Ectodermal cell (in vitro differentiated cells): Measurements from ENCODE around the gene PTPRN2.

ENCODE experiments used
- H3K27ac ChIP-seq: 2 replicates; pipeline ENCODE4 v1.7.0; 2013; ENCODE audit warnings: mild to moderate bottlenecking, low read depth, low read length; ENCODE audit not compliant: insufficient read depth, poor library complexity, severe bottlenecking
- H3K27me3 ChIP-seq: 2 replicates; pipeline ENCODE4 v1.7.0; 2013; ENCODE audit warnings: mild to moderate bottlenecking, low read length; ENCODE audit not compliant: insufficient read depth, control insufficient read depth, poor library complexity, severe bottlenecking
- H3K36me3 ChIP-seq: one replicate; pipeline ENCODE4 v1.7.0; 2013; ENCODE audit warnings: low read length; ENCODE audit not compliant: control insufficient read depth, insufficient read depth
- H3K4me1 ChIP-seq: one replicate; pipeline ENCODE4 v1.7.0; 2013; ENCODE audit warnings: low read length; ENCODE audit not compliant: control insufficient read depth, insufficient read depth
- H3K4me3 ChIP-seq: 2 replicates; pipeline ENCODE4 v1.7.0; 2013; ENCODE audit warnings: low read depth, low read length, control low read depth; ENCODE audit not compliant: insufficient read depth
- H3K9me3 ChIP-seq: 2 replicates; pipeline ENCODE4 v1.7.0; 2013; ENCODE audit warnings: mild to moderate bottlenecking, low read length, moderate library complexity; ENCODE audit not compliant: control insufficient read depth
- WGBS, 2 experiments: methylation state at CpG; one replicate each; pipeline ENCODE4 v1.1.7; 2013; ENCODE audit warnings: missing lambda C conversion rate in 2 of 2; 5-methylcytosine and 5-hydroxymethylcytosine counted together

Gene PTPRN2

GRCh38 chr7:158011941-158012340 is 575.7 kb downstream of the PTPRN2 start:
- Histone ChIP-seq H3K27ac (no peak overlapping the region), H3K36me3 (no peaks in the 10 kb centered on the region), H3K27me3 (no peaks in the 10 kb centered on the region), H3K9me3 (peaks cover 10% of the 10 kb centered on the region), H3K4me3 (no peak overlapping the region), H3K4me1 (no peaks in the 10 kb centered on the region)
- 73 to 77% methylated on average over 11 of the region's 11 CpGs for WGBS, 2 experiments

- Histone ChIP-seq H3K9me3 (peaks cover 10% of the 10 kb centered on the region), H3K4me3 (no peak overlapping the region), H3K27ac (no peak overlapping the region), H3K27me3 (no peaks in the 10 kb centered on the region), H3K36me3 (no peaks in the 10 kb centered on the region), H3K4me1 (no peaks in the 10 kb centered on the region)
- 76 to 77% methylated on average over 11 of the region's 11 CpGs for WGBS, 2 experiments
Observed at GRCh38 chr7:158010961-158011693, 576.5 kb downstream of the PTPRN2 start.

DNA sequence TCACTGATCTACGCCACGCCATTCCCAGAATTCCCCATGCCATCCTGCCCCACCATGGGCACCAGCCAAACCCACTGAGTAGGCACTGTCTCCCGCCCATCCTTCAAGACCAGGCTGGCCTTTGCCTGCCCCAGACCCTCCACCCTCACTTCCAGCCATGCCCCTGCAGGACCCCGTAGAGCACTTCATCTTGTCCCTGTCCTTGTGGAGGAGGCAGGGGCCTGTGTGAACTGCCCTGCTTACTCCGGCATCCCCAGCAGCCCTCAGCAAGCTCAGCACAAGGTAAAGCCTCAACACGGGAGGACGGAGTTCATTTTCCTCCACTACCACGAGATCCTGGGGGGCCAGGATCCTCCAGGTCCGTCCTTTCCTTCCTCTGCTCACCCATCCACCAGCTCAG is 577.7 kb downstream of the PTPRN2 start:
- no peak overlapping the region for H3K4me3 ChIP-seq
- H3K9me3 ChIP-seq, result peaks cover 4% of the 10 kb centered on the region
- H3K36me3 ChIP-seq, result no peaks in the 10 kb centered on the region
- no peak overlapping the region for H3K27ac ChIP-seq
- no peaks in the 10 kb centered on the region for H3K27me3 ChIP-seq
- H3K4me1 ChIP-seq, result no peaks in the 10 kb centered on the region
- 59 to 64% methylated on average over 9 of the region's 9 CpGs for WGBS, 2 experiments

DNA sequence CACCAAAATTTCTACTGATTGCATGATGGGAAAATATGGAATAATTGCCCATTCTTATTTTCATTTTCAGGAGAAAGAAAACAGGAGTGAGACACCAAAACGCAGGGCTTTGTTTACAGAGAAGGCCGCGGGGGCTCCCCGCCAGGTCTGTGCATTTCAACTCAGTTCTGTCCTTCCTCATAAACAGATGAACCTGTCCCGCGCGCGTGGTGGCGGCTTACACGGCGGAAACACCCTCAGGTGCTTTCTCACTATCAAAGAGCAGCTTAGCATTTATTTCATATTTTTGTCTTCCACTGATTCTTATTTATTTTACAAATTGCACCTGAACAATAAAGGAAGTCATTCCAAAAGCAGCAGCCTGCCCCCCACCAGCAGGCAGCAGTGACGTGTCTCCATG is 579.4 kb downstream of the PTPRN2 start:
- H3K27ac ChIP-seq, result no peak overlapping the region
- H3K9me3 ChIP-seq, result no peaks in the 10 kb centered on the region
- H3K27me3 ChIP-seq, result no peaks in the 10 kb centered on the region
- H3K4me1 ChIP-seq, result no peaks in the 10 kb centered on the region
- H3K36me3 ChIP-seq, result no peaks in the 10 kb centered on the region
- H3K4me3 ChIP-seq, result no peak overlapping the region
- 80 to 82% methylated on average over 12 of the region's 12 CpGs for WGBS, 2 experiments

GRCh38 chr7:158007697-158008257 is 579.8 kb downstream of the PTPRN2 start:
- Histone ChIP-seq H3K36me3 (no peaks in the 10 kb centered on the region), H3K4me3 (no peak overlapping the region), H3K27me3 (no peaks in the 10 kb centered on the region), H3K9me3 (no peaks in the 10 kb centered on the region), H3K4me1 (no peaks in the 10 kb centered on the region), H3K27ac (no peak overlapping the region)
- 59 to 63% methylated on average over 4 to 5 of the region's 5 CpGs for WGBS, 2 experiments

DNA sequence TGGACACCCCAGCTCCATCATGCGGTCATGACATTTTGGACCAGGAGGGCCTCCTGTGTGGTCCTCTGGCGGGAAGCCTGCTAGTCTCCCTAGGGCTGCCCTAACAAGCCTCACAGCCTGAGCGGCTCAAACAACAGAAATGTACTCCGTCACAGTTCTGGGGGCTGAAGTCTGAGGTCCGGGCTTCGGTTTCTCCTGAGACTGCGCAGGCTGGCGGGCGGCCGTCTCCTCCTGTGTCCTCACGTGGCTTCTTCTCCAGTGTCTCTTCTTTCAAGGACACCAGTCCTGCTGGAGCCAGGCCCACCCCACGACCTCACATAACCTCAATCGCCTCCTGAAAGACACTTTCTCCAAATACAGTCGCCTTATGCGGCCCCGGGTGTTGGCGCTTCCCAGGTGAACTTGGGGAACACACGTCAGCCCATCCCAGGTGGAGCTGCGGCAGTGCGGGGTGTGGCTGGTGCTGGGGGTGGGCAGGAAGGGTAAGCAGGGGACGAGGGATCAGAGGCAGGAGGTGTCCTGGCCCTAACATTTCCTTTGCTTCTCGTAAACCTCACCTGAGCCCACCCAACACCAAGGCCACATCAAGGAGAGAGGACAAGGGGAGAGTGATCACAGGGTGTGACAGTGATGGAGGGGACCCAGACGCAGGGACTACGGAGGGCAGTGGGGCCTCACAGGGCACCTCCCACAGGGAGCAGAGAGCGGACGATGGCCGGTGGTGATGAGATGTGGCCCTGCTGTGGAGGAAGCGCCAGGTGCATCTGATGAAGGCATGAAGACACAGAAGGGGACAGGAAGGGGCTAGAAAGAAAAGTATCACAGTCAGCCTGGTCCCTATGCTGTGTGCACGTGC is 580.6 kb downstream of the PTPRN2 start:
- Histone ChIP-seq H3K9me3 (no peaks in the 10 kb centered on the region), H3K4me1 (no peaks in the 10 kb centered on the region), H3K36me3 (no peaks in the 10 kb centered on the region), H3K27ac (no peak overlapping the region), H3K4me3 (no peak overlapping the region), H3K27me3 (no peaks in the 10 kb centered on the region)
- 83 to 84% methylated on average over 29 of the region's 29 CpGs for WGBS, 2 experiments

- no peaks in the 10 kb centered on the region for H3K36me3 ChIP-seq
- no peak overlapping the region for H3K4me3 ChIP-seq
- no peak overlapping the region for H3K27ac ChIP-seq
- H3K4me1 ChIP-seq, result no peaks in the 10 kb centered on the region
- WGBS, 2 experiments, result 77 to 81% methylated on average over 12 of the region's 12 CpGs
- no peaks in the 10 kb centered on the region for H3K9me3 ChIP-seq
- no peaks in the 10 kb centered on the region for H3K27me3 ChIP-seq
Observed at GRCh38 chr7:158005531-158005930, 582.1 kb downstream of the PTPRN2 start.

DNA sequence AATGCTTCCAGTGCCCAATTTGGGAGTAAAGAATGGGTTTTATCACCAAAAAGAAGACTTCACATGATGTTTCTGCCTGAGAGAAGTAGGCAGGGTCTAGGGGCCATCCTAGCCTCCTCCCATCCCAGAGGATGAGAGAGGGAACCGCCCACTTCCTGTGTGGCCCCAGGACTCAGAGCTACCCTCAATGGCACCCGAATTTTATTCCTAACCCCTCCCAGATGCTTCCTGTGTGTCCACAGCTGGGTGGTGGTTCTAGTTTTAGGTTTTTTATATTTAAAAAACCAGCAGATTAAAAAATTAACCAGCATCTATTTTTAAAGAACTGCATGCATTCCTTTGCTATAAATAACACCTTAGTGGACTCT is 583.5 kb downstream of the PTPRN2 start:
- no peaks in the 10 kb centered on the region for H3K9me3 ChIP-seq
- H3K27ac ChIP-seq, result no peak overlapping the region
- no peaks in the 10 kb centered on the region for H3K36me3 ChIP-seq
- WGBS, 2 experiments, result 25 to 45% methylated on average over 1 to 2 of the region's 2 CpGs
- no peaks in the 10 kb centered on the region for H3K27me3 ChIP-seq
- no peak overlapping the region for H3K4me3 ChIP-seq
- H3K4me1 ChIP-seq, result no peaks in the 10 kb centered on the region

GRCh38 chr7:158003441-158004122 is 584.0 kb downstream of the PTPRN2 start:
- H3K27ac ChIP-seq, result no peak overlapping the region
- H3K27me3 ChIP-seq, result no peaks in the 10 kb centered on the region
- H3K9me3 ChIP-seq, result no peaks in the 10 kb centered on the region
- WGBS, 2 experiments, result 84% methylated on average over 23 of the region's 23 CpGs
- no peaks in the 10 kb centered on the region for H3K4me1 ChIP-seq
- no peaks in the 10 kb centered on the region for H3K36me3 ChIP-seq
- H3K4me3 ChIP-seq, result no peak overlapping the region
